Spleen (tissue), 7 donors: ENCODE results near the gene LAX1.

Experiments
- POLR2A ChIP-seq, 3 donors: fragments of 450-650 bp; IDR thresholded peaks; one replicate each; pipeline ENCODE4 v1.5.1; 2017; ENCODE audit warnings: antibody characterized with exemption in 3 of 3, mild to moderate bottlenecking in 1 of 3
- TF ChIP-seq, protein P1 (sequence below), 11 experiments: fragments of 200-600 bp in 7 of 11; fragments of 450-650 bp in 4 of 11; sonication (generic) in 4 of 11; IDR thresholded peaks in 8 of 11; conservative IDR thresholded peaks in 3 of 11; 1 replicate in 7 of 11; 2 replicates in 4 of 11; pipeline versions ENCODE4 v1.4.0 to v1.8.0; 2016 to 2021; ENCODE audit warnings: antibody characterized with exemption in 11 of 11, inconsistent platforms in 4 of 11, mild to moderate bottlenecking in 1 of 11
- donor health status: DM: no; HTN: no; CAD: no; lungs with moderate emphysema.
- donor health status: DM: no; HTN: no; CAD: no.
- donor health status: DM: no; HTN: no; CAD: no.

DNA sequence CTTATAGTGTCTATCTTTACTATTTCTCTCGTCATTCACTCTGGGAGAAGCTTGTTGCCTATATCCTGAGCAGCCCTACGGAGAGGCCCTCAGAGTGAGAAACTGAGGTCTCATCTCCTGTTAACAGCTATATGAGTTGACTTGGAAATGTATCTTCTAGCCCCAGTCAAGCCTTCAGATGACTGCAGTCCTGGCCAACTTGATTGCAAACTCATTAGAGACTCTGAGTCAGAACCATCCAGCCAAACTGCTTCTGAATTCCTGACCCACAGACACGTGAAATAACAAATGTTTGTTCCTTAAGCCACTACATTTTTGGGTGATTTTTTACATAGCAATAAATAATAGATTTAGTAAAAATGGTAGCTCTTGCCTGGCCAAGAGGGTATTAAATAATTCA is 26.5 kb downstream of the LAX1 start:
- TF ChIP-seq, protein P1, sequence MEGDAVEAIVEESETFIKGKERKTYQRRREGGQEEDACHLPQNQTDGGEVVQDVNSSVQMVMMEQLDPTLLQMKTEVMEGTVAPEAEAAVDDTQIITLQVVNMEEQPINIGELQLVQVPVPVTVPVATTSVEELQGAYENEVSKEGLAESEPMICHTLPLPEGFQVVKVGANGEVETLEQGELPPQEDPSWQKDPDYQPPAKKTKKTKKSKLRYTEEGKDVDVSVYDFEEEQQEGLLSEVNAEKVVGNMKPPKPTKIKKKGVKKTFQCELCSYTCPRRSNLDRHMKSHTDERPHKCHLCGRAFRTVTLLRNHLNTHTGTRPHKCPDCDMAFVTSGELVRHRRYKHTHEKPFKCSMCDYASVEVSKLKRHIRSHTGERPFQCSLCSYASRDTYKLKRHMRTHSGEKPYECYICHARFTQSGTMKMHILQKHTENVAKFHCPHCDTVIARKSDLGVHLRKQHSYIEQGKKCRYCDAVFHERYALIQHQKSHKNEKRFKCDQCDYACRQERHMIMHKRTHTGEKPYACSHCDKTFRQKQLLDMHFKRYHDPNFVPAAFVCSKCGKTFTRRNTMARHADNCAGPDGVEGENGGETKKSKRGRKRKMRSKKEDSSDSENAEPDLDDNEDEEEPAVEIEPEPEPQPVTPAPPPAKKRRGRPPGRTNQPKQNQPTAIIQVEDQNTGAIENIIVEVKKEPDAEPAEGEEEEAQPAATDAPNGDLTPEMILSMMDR (IDR thresholded peaks at IDR 0.05 in 8 of 11, conservative IDR thresholded peaks at IDR 0.05 in 3 of 11), result no peak
- no peak for TF ChIP-seq POLR2A (IDR thresholded peaks at IDR 0.05)
